K562 (cell line): ENCODE data around the gene SNX1. TPM values are rescaled to one million over a fixed set of nuclear protein-coding genes. Genes with fewer than 3 reads are reported as not detected.

ENCODE experiments used
- AFF4 ChIP-seq: sonication (generic); formaldehyde crosslinking; IDR thresholded peaks from 2 replicates; pipeline ENCODE4 v1.8.0; 2023; ENCODE audit warnings: mild to moderate bottlenecking, missing genetic modification reagents
- CBFA2T2 ChIP-seq: fragments of 450-650 bp; conservative IDR thresholded peaks from 2 replicates; pipeline ENCODE4 v1.6.1; 2017; ENCODE audit warnings: mild to moderate bottlenecking
- DMBX1 ChIP-seq: fragments of 250-450 bp; sonication (Bioruptor Pico); IDR thresholded peaks from 2 replicates; pipeline ENCODE4 v1.8.0; 2022; ENCODE audit warnings: inconsistent platforms, mild to moderate bottlenecking, moderate library complexity, borderline replicate concordance
- HDAC1 ChIP-seq, 2 experiments: fragments of 450-650 bp; IDR thresholded peaks; 2 replicates each; pipeline ENCODE4 v1.6.1; 2016 to 2017; ENCODE audit warnings: inconsistent platforms in 1 of 2, mild to moderate bottlenecking in 1 of 2, moderate library complexity in 1 of 2
- PHF8 ChIP-seq: fragments of 200-600 bp; sonication (generic); IDR thresholded peaks from 2 replicates; pipeline ENCODE4 v1.6.1; 2012; ENCODE audit warnings: mixed run types, mild to moderate bottlenecking, inconsistent platforms, low read length, moderate library complexity, borderline replicate concordance
- ZBTB40 ChIP-seq, 2 experiments: fragments of 450-650 bp in 1 of 2; sonication (generic) in 1 of 2; formaldehyde crosslinking in 1 of 2; IDR thresholded peaks; 2 replicates each; pipeline versions ENCODE4 v1.7.1 to v1.9.0; 2016 to 2022; ENCODE audit warnings: inconsistent platforms in 1 of 2, mild to moderate bottlenecking in 1 of 2, missing genetic modification reagents in 1 of 2
- ZFP36 ChIP-seq: fragments of 150-350 bp; IDR thresholded peaks from 2 replicates; pipeline ENCODE4 v1.6.1; 2018; ENCODE audit warnings: low read length, low read depth; ENCODE audit not compliant: partially characterized antibody
- ZNF41 ChIP-seq: fragments of 250-450 bp; sonication (Bioruptor Pico); conservative IDR thresholded peaks from 2 replicates; pipeline ENCODE4 v1.4.0; 2020; ENCODE audit warnings: mild to moderate bottlenecking
- ZNF444 ChIP-seq: fragments of 250-450 bp; sonication (Bioruptor Pico); IDR thresholded peaks from 2 replicates; pipeline ENCODE4 v1.4.0; 2020; ENCODE audit warnings: mild to moderate bottlenecking, moderate library complexity
- polyA plus RNA-seq, 8 experiments: library from polyadenylated mRNA; depleted of rRNA in 4 of 8; stranded (reverse) in 5 of 8; unstranded in 3 of 8; fragments of >200 nt; fragmentation: Nextera tagmentation in 2 of 8; fragmentation: Illumina TruSeq in 1 of 8; extraction: Ambion mirVana in 2 of 8; extraction: Trizol in 1 of 8; gene quantifications; 2 replicates each; pipeline versions ENCODE4 v1.2.1 to v1.2.3, GENCODE V29; 2011 to 2014; ENCODE audit warnings: inconsistent platforms in 1 of 8, missing spikeins in 1 of 8
- total RNA-seq, 7 experiments: library from RNA; depleted of rRNA in 6 of 7; stranded (reverse); fragments of >200 nt in 6 of 7; fragmentation: Illumina TruSeq in 2 of 7; extraction: Trizol in 2 of 7; gene quantifications; 2 replicates each; pipeline versions ENCODE4 v1.2.1 to v1.2.3, GENCODE V29; 2011 to 2021; ENCODE audit warnings: low replicate concordance in 1 of 7

SNX1 gene
- total and polyA plus RNA-seq, 9 of the 15 experiments (the other 6 are each of a cell fraction or from before 2014, with no cell fraction given): 11.0 to 105 (median 59.9) TPM

- TF ChIP-seq ZBTB40 (IDR thresholded peaks at IDR 0.05) (0 out of 2 replicates have a peak, but pooled peaks have one; percentile 25), ZBTB40 (CRISPR knock-in tag; IDR thresholded peaks at IDR 0.05) (no peak), PHF8 (peak; percentile 31; the same call in 1 of the 2 replicates), CBFA2T2 (no peak), ZNF41 (CRISPR knock-in tag) (no peak), HDAC1 (IDR thresholded peaks at IDR 0.05) (no peak), ZNF444 (CRISPR knock-in tag) (no peak), ZFP36 (no peak), AFF4 (CRISPR knock-in tag) (no peak), DMBX1 (CRISPR knock-in tag) (0 out of 2 replicates have a peak, but pooled peaks have one; percentile 15)
Observed at GRCh38 chr15:64046421-64047153, 49.2 kb upstream of the SNX1 start, which contains the start of gene DAPK2 (continued).
